K562 (cell line): Measurements from ENCODE around the gene ME3.

ENCODE experiments used
- MTA1 ChIP-seq: fragments of 450-650 bp; IDR thresholded peaks from 2 replicates; pipeline ENCODE4 v1.6.1; 2017; ENCODE audit warnings: borderline replicate concordance
- SNAPC5 ChIP-seq: fragments of 250-450 bp; sonication (Bioruptor Pico); IDR thresholded peaks from 2 replicates; pipeline ENCODE4 v1.8.0; 2021; ENCODE audit warnings: moderate library complexity, mild to moderate bottlenecking, inconsistent platforms

DNA sequence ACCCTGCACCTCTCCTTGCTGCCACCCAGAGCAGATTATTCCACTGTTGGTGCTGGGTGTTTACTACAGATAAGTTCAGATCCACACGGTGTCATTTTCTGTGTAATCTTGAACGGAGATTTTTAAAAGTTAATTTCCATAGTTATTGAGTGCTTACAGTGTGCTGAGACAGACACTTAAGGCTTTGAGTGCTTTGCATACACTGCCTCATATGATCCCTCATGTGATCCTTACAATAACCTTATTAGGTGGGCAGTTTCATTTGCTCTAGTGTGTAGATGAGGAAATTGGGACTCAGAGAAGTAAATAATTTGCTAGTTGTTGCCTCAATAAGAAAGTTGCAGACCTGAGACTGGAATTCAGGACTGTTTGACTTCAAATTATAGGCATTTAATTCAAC lies 32.3 kb upstream of the ME3 start:
- TF ChIP-seq MTA1 (no peak), SNAPC5 (CRISPR knock-in tag) (no peak)
